ENCODE measurements around the gene COL4A6. TPM values are rescaled to one million over a fixed set of nuclear protein-coding genes. Genes with fewer than 3 reads are reported as not detected.

The COL4A6 gene
- total and polyA plus RNA-seq, 2 donors: 1.0 to 1.4 TPM

GRCh38 chrX:108156934-108157466 lies 281.2 kb downstream of the COL4A6 start:
- no peak overlapping the region for H3K4me3 ChIP-seq (ENCODE audit: low read length in 2 of 2)
- DNase-seq (ENCODE audit: low read depth in 6 of 9, low spot score in 9 of 9): no peak
- H3K9me3 ChIP-seq (ENCODE audit: control insufficient read depth in 2 of 2, insufficient read depth in 1 of 2, low read length in 1 of 2): no peaks in the 10 kb centered on the region
- H3K4me1 ChIP-seq (ENCODE audit: control insufficient read depth in 2 of 2, insufficient read depth in 2 of 2, low read length in 2 of 2): no peaks in the 10 kb centered on the region
- 97% methylated on average over 8 of the region's 8 CpGs for WGBS
- no peaks in the 10 kb centered on the region for H3K27me3 ChIP-seq (ENCODE audit: control insufficient read depth in 2 of 2, insufficient read depth in 1 of 2, low read length in 1 of 2)
- H3K27ac ChIP-seq (ENCODE audit: low read depth in 1 of 2, low read length in 1 of 2): no peak overlapping the region
- peaks cover 3 to 4% of the 10 kb centered on the region in 2 donors for H3K36me3 ChIP-seq (ENCODE audit: control insufficient read depth in 2 of 2, insufficient read depth in 2 of 2, low read length in 1 of 2)

- H3K36me3 ChIP-seq (ENCODE audit: control insufficient read depth in 2 of 2, insufficient read depth in 2 of 2, low read length in 1 of 2): peaks cover 3 to 4% of the 10 kb centered on the region in 2 donors
- no peak for DNase-seq (ENCODE audit: low read depth in 6 of 9, low spot score in 9 of 9)
- WGBS: 92% methylated on average over 2 of the region's 2 CpGs
These were observed 282.1 kb downstream of the COL4A6 start for GRCh38 chrX:108156082-108156481.

GRCh38 chrX:108148524-108148923 lies 289.7 kb downstream of the COL4A6 start:
- H3K27ac ChIP-seq (ENCODE audit: low read depth in 1 of 2, low read length in 1 of 2): no peak overlapping the region
- H3K27me3 ChIP-seq (ENCODE audit: control insufficient read depth in 2 of 2, insufficient read depth in 1 of 2, low read length in 1 of 2): no peaks in the 10 kb centered on the region
- no peaks in the 10 kb centered on the region for H3K9me3 ChIP-seq (ENCODE audit: control insufficient read depth in 2 of 2, insufficient read depth in 1 of 2, low read length in 1 of 2)
- H3K4me3 ChIP-seq (ENCODE audit: low read length in 2 of 2): no peak overlapping the region
- H3K4me1 ChIP-seq (ENCODE audit: control insufficient read depth in 2 of 2, insufficient read depth in 2 of 2, low read length in 2 of 2): no peaks in the 10 kb centered on the region
- peaks cover 4 to 14% of the 10 kb centered on the region in 2 donors for H3K36me3 ChIP-seq (ENCODE audit: control insufficient read depth in 2 of 2, insufficient read depth in 2 of 2, low read length in 1 of 2)
- DNase-seq (ENCODE audit: low read depth in 6 of 9, low spot score in 9 of 9): no peak

More at GRCh38 chrX:108156082-108156481, 282.1 kb downstream of the COL4A6 start:
- Histone ChIP-seq H3K9me3 (ENCODE audit: control insufficient read depth in 2 of 2, insufficient read depth in 1 of 2, low read length in 1 of 2) (no peaks in the 10 kb centered on the region), H3K27ac (ENCODE audit: low read depth in 1 of 2, low read length in 1 of 2) (no peak overlapping the region), H3K4me1 (ENCODE audit: control insufficient read depth in 2 of 2, insufficient read depth in 2 of 2, low read length in 2 of 2) (no peaks in the 10 kb centered on the region), H3K4me3 (ENCODE audit: low read length in 2 of 2) (no peak overlapping the region), H3K27me3 (ENCODE audit: control insufficient read depth in 2 of 2, insufficient read depth in 1 of 2, low read length in 1 of 2) (no peaks in the 10 kb centered on the region)

GRCh38 chrX:108138814-108139702 lies 299.2 kb downstream of the COL4A6 start:
- H3K36me3 ChIP-seq (ENCODE audit: control insufficient read depth in 2 of 2, insufficient read depth in 2 of 2, low read length in 1 of 2): peaks cover 12 to 31% of the 10 kb centered on the region in 2 donors
- H3K27me3 ChIP-seq (ENCODE audit: control insufficient read depth in 2 of 2, insufficient read depth in 1 of 2, low read length in 1 of 2): no peaks in the 10 kb centered on the region
- WGBS: 92% methylated on average over 7 of the region's 7 CpGs
- DNase-seq (ENCODE audit: low read depth in 6 of 9, low spot score in 9 of 9): peak in 1 of 9 donors; percentile 10
- H3K4me3 ChIP-seq (ENCODE audit: low read length in 2 of 2): no peak overlapping the region
- H3K4me1 ChIP-seq (ENCODE audit: control insufficient read depth in 2 of 2, insufficient read depth in 2 of 2, low read length in 2 of 2): no peaks in the 10 kb centered on the region
- no peak overlapping the region for H3K27ac ChIP-seq (ENCODE audit: low read depth in 1 of 2, low read length in 1 of 2)
- no peaks in the 10 kb centered on the region for H3K9me3 ChIP-seq (ENCODE audit: control insufficient read depth in 2 of 2, insufficient read depth in 1 of 2, low read length in 1 of 2)

GRCh38 chrX:108134724-108135123 lies 303.5 kb downstream of the COL4A6 start:
- no peak overlapping the region for H3K27ac ChIP-seq (ENCODE audit: low read depth in 1 of 2, low read length in 1 of 2)
- no peaks in the 10 kb centered on the region for H3K9me3 ChIP-seq (ENCODE audit: control insufficient read depth in 2 of 2, insufficient read depth in 1 of 2, low read length in 1 of 2)
- no peak overlapping the region for H3K4me3 ChIP-seq (ENCODE audit: low read length in 2 of 2)
- H3K36me3 ChIP-seq (ENCODE audit: control insufficient read depth in 2 of 2, insufficient read depth in 2 of 2, low read length in 1 of 2): peaks cover 10 to 28% of the 10 kb centered on the region in 2 donors
- H3K27me3 ChIP-seq (ENCODE audit: control insufficient read depth in 2 of 2, insufficient read depth in 1 of 2, low read length in 1 of 2): no peaks in the 10 kb centered on the region
- WGBS: 100% methylated on average over 1 of the region's 1 CpG
- H3K4me1 ChIP-seq (ENCODE audit: control insufficient read depth in 2 of 2, insufficient read depth in 2 of 2, low read length in 2 of 2): no peaks in the 10 kb centered on the region
- no peak for DNase-seq (ENCODE audit: low read depth in 6 of 9, low spot score in 9 of 9)

GRCh38 chrX:108132876-108133275 lies 305.3 kb downstream of the COL4A6 start:
- H3K27me3 ChIP-seq (ENCODE audit: control insufficient read depth in 2 of 2, insufficient read depth in 1 of 2, low read length in 1 of 2): no peaks in the 10 kb centered on the region
- peaks cover 5 to 10% of the 10 kb centered on the region in 2 donors for H3K36me3 ChIP-seq (ENCODE audit: control insufficient read depth in 2 of 2, insufficient read depth in 2 of 2, low read length in 1 of 2)
- no peaks in the 10 kb centered on the region for H3K4me1 ChIP-seq (ENCODE audit: control insufficient read depth in 2 of 2, insufficient read depth in 2 of 2, low read length in 2 of 2)
- no peak overlapping the region for H3K27ac ChIP-seq (ENCODE audit: low read depth in 1 of 2, low read length in 1 of 2)
- H3K9me3 ChIP-seq (ENCODE audit: control insufficient read depth in 2 of 2, insufficient read depth in 1 of 2, low read length in 1 of 2): no peaks in the 10 kb centered on the region
- DNase-seq (ENCODE audit: low read depth in 6 of 9, low spot score in 9 of 9): no peak
- WGBS: 97% methylated on average over 2 of the region's 2 CpGs
- H3K4me3 ChIP-seq (ENCODE audit: low read length in 2 of 2): no peak overlapping the region

- Histone ChIP-seq H3K36me3 (ENCODE audit: control insufficient read depth in 2 of 2, insufficient read depth in 2 of 2, low read length in 1 of 2) (peaks cover 5 to 7% of the 10 kb centered on the region in 2 donors), H3K27ac (ENCODE audit: low read depth in 1 of 2, low read length in 1 of 2) (no peak overlapping the region), H3K9me3 (ENCODE audit: control insufficient read depth in 2 of 2, insufficient read depth in 1 of 2, low read length in 1 of 2) (no peaks in the 10 kb centered on the region), H3K4me1 (ENCODE audit: control insufficient read depth in 2 of 2, insufficient read depth in 2 of 2, low read length in 2 of 2) (no peaks in the 10 kb centered on the region), H3K27me3 (ENCODE audit: control insufficient read depth in 2 of 2, insufficient read depth in 1 of 2, low read length in 1 of 2) (no peaks in the 10 kb centered on the region), H3K4me3 (ENCODE audit: low read length in 2 of 2) (no peak overlapping the region)
- 99% methylated on average over 8 of the region's 8 CpGs for WGBS
- DNase-seq (ENCODE audit: low read depth in 6 of 9, low spot score in 9 of 9): no peak
These were observed 306.2 kb downstream of the COL4A6 start for GRCh38 chrX:108132034-108132433.

- Histone ChIP-seq H3K9me3 (ENCODE audit: control insufficient read depth in 2 of 2, insufficient read depth in 1 of 2, low read length in 1 of 2) (no peaks in the 10 kb centered on the region), H3K4me1 (ENCODE audit: control insufficient read depth in 2 of 2, insufficient read depth in 2 of 2, low read length in 2 of 2) (no peaks in the 10 kb centered on the region), H3K27me3 (ENCODE audit: control insufficient read depth in 2 of 2, insufficient read depth in 1 of 2, low read length in 1 of 2) (no peaks in the 10 kb centered on the region), H3K27ac (ENCODE audit: low read depth in 1 of 2, low read length in 1 of 2) (no peak overlapping the region), H3K4me3 (ENCODE audit: low read length in 2 of 2) (no peak overlapping the region), H3K36me3 (ENCODE audit: control insufficient read depth in 2 of 2, insufficient read depth in 2 of 2, low read length in 1 of 2) (peaks cover 5 to 7% of the 10 kb centered on the region in 2 donors)
- DNase-seq (ENCODE audit: low read depth in 6 of 9, low spot score in 9 of 9): no peak
- WGBS: 70% methylated on average over 2 of the region's 2 CpGs
These were observed 306.8 kb downstream of the COL4A6 start for GRCh38 chrX:108131471-108131870.

GRCh38 chrX:108130889-108131288 lies 307.3 kb downstream of the COL4A6 start:
- Histone ChIP-seq H3K36me3 (ENCODE audit: control insufficient read depth in 2 of 2, insufficient read depth in 2 of 2, low read length in 1 of 2) (peaks cover 5 to 7% of the 10 kb centered on the region in 2 donors), H3K9me3 (ENCODE audit: control insufficient read depth in 2 of 2, insufficient read depth in 1 of 2, low read length in 1 of 2) (no peaks in the 10 kb centered on the region), H3K4me3 (ENCODE audit: low read length in 2 of 2) (no peak overlapping the region), H3K27ac (ENCODE audit: low read depth in 1 of 2, low read length in 1 of 2) (no peak overlapping the region), H3K27me3 (ENCODE audit: control insufficient read depth in 2 of 2, insufficient read depth in 1 of 2, low read length in 1 of 2) (no peaks in the 10 kb centered on the region), H3K4me1 (ENCODE audit: control insufficient read depth in 2 of 2, insufficient read depth in 2 of 2, low read length in 2 of 2) (no peaks in the 10 kb centered on the region)
- whole genome bisulfite sequencing: 97% methylated on average over 1 of the region's 1 CpG
- no peak for DNase-seq (ENCODE audit: low read depth in 6 of 9, low spot score in 9 of 9)

All from thymus (tissue), 11 donors.